H1 (cell line): ENCODE data around the gene TRAPPC11.

Source experiments
- ASH2L ChIP-seq: fragments of 200-600, 300-600 bp; sonication (generic); IDR thresholded peaks from one replicate; pipeline ENCODE4 v1.7.1; 2017; ENCODE audit warnings: low read length
- CBX5 ChIP-seq: fragments of 300-800, 300-1000 bp; sonication (generic); IDR thresholded peaks from 2 replicates; pipeline ENCODE4 v1.7.1; 2016; ENCODE audit warnings: antibody characterized with exemption, low read length, low read depth
- CBX8 ChIP-seq: fragments of 300-800, 300-1000 bp; sonication (generic); IDR thresholded peaks from 2 replicates; pipeline ENCODE4 v1.7.1; 2016; ENCODE audit warnings: low read depth, low read length, borderline replicate concordance
- GABPA ChIP-seq: IDR thresholded peaks from 2 replicates; pipeline ENCODE4 v1.6.1; 2011; ENCODE audit warnings: mild to moderate bottlenecking, low read length, moderate library complexity, borderline replicate concordance; ENCODE audit not compliant: insufficient read depth
- PHF8 ChIP-seq: fragments of 200-600 bp; sonication (generic); conservative IDR thresholded peaks from 2 replicates; pipeline ENCODE4 v1.7.1; 2012; ENCODE audit warnings: low read depth, mild to moderate bottlenecking, inconsistent platforms, low read length, moderate library complexity
- POLR2A ChIP-seq, 2 experiments: IDR thresholded peaks; 1 replicate in 1 of 2; 2 replicates in 1 of 2; pipeline ENCODE4 v1.6.1; 2011; ENCODE audit warnings: low read depth in 2 of 2, low read length in 2 of 2, mild to moderate bottlenecking in 2 of 2; ENCODE audit errors: control extremely low read depth in 1 of 2
- SIX5 ChIP-seq: IDR thresholded peaks from 2 replicates; pipeline ENCODE4 v1.6.1; 2011; ENCODE audit warnings: mild to moderate bottlenecking, low read depth, low read length
- ZNF274 ChIP-seq: IDR thresholded peaks from 2 replicates; pipeline ENCODE4 v1.7.0; 2012; ENCODE audit warnings: low read length, borderline replicate concordance; ENCODE audit errors: extremely low read depth
- TF ChIP-seq, protein P1 (sequence below): IDR thresholded peaks from 2 replicates; pipeline ENCODE4 v1.6.1; 2012; ENCODE audit warnings: inconsistent platforms
- TF ChIP-seq, protein P2 (sequence below), 3 experiments: IDR thresholded peaks; 1 replicate in 2 of 3; 2 replicates in 1 of 3; pipeline versions ENCODE4 v1.5.1 to v1.6.1; 2011; ENCODE audit warnings: low read length in 3 of 3, mild to moderate bottlenecking in 3 of 3, inconsistent platforms in 2 of 3, low read depth in 1 of 3, moderate library complexity in 1 of 3; ENCODE audit not compliant: insufficient read depth in 1 of 3; ENCODE audit errors: control extremely low read depth in 1 of 3
- TF ChIP-seq, protein P3 (sequence below): IDR thresholded peaks from 2 replicates; pipeline ENCODE4 v1.6.1; 2012; ENCODE audit warnings: low read length, inconsistent platforms

DNA sequence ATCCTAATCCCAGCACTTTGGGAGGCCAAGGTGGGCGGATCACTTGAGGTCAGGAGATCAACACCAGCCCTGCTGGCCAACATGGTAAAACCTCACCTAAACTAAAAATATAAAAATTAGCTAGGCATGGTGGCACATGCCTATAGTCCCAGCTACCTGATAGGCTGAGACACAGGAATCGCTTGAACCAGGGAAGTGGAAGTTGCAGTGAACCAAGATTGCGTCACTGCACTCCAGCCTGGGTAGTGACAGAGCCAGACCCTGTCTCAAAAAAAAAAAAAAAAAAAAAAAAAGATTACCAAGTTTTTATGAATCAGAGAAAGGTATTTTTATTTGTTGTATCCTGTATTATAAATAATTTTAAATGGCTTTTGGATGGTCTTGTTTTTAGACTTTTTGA is 15.1 kb downstream of the TRAPPC11 start:
- TF ChIP-seq, protein P1, sequence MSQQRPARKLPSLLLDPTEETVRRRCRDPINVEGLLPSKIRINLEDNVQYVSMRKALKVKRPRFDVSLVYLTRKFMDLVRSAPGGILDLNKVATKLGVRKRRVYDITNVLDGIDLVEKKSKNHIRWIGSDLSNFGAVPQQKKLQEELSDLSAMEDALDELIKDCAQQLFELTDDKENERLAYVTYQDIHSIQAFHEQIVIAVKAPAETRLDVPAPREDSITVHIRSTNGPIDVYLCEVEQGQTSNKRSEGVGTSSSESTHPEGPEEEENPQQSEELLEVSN, result no peak
- TF ChIP-seq ZNF274 (no peak), CBX5 (no peak), PHF8 (no peak), POLR2A (IDR thresholded peaks at IDR 0.05; ENCODE audit: control extremely low read depth in 1 of 2, low read depth in 2 of 2, low read length in 2 of 2) (no peak), GABPA (no peak), CBX8 (no peak), SIX5 (no peak), ASH2L (no peak)
- TF ChIP-seq, protein P2, sequence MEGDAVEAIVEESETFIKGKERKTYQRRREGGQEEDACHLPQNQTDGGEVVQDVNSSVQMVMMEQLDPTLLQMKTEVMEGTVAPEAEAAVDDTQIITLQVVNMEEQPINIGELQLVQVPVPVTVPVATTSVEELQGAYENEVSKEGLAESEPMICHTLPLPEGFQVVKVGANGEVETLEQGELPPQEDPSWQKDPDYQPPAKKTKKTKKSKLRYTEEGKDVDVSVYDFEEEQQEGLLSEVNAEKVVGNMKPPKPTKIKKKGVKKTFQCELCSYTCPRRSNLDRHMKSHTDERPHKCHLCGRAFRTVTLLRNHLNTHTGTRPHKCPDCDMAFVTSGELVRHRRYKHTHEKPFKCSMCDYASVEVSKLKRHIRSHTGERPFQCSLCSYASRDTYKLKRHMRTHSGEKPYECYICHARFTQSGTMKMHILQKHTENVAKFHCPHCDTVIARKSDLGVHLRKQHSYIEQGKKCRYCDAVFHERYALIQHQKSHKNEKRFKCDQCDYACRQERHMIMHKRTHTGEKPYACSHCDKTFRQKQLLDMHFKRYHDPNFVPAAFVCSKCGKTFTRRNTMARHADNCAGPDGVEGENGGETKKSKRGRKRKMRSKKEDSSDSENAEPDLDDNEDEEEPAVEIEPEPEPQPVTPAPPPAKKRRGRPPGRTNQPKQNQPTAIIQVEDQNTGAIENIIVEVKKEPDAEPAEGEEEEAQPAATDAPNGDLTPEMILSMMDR (IDR thresholded peaks at IDR 0.05; ENCODE audit: control extremely low read depth in 1 of 3, insufficient read depth in 1 of 3, low read depth in 1 of 3, low read length in 3 of 3), result no peak
- TF ChIP-seq, protein P3, sequence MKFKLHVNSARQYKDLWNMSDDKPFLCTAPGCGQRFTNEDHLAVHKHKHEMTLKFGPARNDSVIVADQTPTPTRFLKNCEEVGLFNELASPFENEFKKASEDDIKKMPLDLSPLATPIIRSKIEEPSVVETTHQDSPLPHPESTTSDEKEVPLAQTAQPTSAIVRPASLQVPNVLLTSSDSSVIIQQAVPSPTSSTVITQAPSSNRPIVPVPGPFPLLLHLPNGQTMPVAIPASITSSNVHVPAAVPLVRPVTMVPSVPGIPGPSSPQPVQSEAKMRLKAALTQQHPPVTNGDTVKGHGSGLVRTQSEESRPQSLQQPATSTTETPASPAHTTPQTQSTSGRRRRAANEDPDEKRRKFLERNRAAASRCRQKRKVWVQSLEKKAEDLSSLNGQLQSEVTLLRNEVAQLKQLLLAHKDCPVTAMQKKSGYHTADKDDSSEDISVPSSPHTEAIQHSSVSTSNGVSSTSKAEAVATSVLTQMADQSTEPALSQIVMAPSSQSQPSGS, result no peak
